ENCODE measurements around the gene GYPC. TPM values are rescaled to one million over a fixed set of nuclear protein-coding genes. Genes with fewer than 3 reads are reported as not detected.

GYPC gene
- polyA plus RNA-seq: not detected in 3 replicates
- polyA plus RNA-seq (2011; ENCODE audit: low read depth): not detected
- polyA plus RNA-seq (2011; cell fraction: cytosol; rRNA removed): 0.05 TPM in 1 of 2 replicates, not detected in the other
- polyA plus RNA-seq (2011; cell fraction: nucleus; rRNA removed): not detected in 2 replicates
- not detected in 2 replicates for polyA plus RNA-seq (2012; ENCODE audit: low replicate concordance)
- 0.49 TPM in 1 of 3 replicates, not detected in the others for polyA minus RNA-seq
- not detected for polyA minus RNA-seq (2011; cell fraction: cytosol; rRNA and poly(A)+ RNA removed)
- polyA minus RNA-seq (2011; cell fraction: nucleus; rRNA and poly(A)+ RNA removed): not detected in 2 replicates

GRCh38 chr2:126655500-126656430 is at the start of gene GYPC:
TSS of gene GYPC (plus strand) at chr2:126656158. CDS start at chr2:126656264, 106 bp downstream.
- H3K4me1 ChIP-seq (ENCODE audit: control insufficient read depth, extremely low read depth, insufficient read depth, low read length): no peaks in the 10 kb centered on the region

GRCh38 chr2:126614524-126615227 is 41.3 kb upstream of the GYPC start:
- Histone ChIP-seq H3K9me3 (ENCODE audit: control insufficient read depth, low read depth, low read length) (peaks cover 2% of the 10 kb centered on the region), H2AFZ (ENCODE audit: control insufficient read depth, low read length) (no peak overlapping the region), H3K4me3 (ENCODE audit: control insufficient read depth in 2 of 3, extremely low read depth in 1 of 3, insufficient read depth in 2 of 3, low read depth in 1 of 3, low read length in 3 of 3) (no peak overlapping the region), H3K9me1 (ENCODE audit: control insufficient read depth, extremely low read depth, insufficient read depth, low read length) (no peaks in the 10 kb centered on the region), H3K9ac (ENCODE audit: control insufficient read depth, extremely low read depth, insufficient read depth, low read length) (no peak overlapping the region), H3K4me2 (ENCODE audit: control insufficient read depth, extremely low read depth, insufficient read depth, low read depth, low read length) (no peak overlapping the region), H3K79me2 (ENCODE audit: control insufficient read depth, insufficient read depth, low read length) (no peaks in the 10 kb centered on the region), H3K27me3 (ENCODE audit: control insufficient read depth, extremely low read depth, insufficient read depth, low read length) (no peaks in the 10 kb centered on the region), H3K36me3 (ENCODE audit: control insufficient read depth in 2 of 2, extremely low read depth in 1 of 2, insufficient read depth in 2 of 2, low read length in 2 of 2) (no peaks in the 10 kb centered on the region), H3K27ac (ENCODE audit: control insufficient read depth, insufficient read depth, low read length) (no peak overlapping the region), H3K4me1 (ENCODE audit: control insufficient read depth, extremely low read depth, insufficient read depth, low read length) (no peaks in the 10 kb centered on the region), H4K20me1 (ENCODE audit: control insufficient read depth, extremely low read depth, insufficient read depth, low read length) (no peaks in the 10 kb centered on the region)
- FAIRE-seq (no peak), DNase-seq (ENCODE audit: low read depth, low spot score) (no peak)
- dilution Hi-C loops (cut with MboI; ENCODE audit: extremely low pct_ligation_motif_present, low sequenced_read_pairs): no loop called here
- TF ChIP-seq CTCF (optimal IDR thresholded peaks at IDR 0.05 in 1 of 3, IDR thresholded peaks at IDR 0.05 in 1 of 3, conservative IDR thresholded peaks at IDR 0.05 in 1 of 3; ENCODE audit: extremely low read depth in 1 of 3, insufficient read depth in 2 of 3, low read length in 3 of 3) (no peak), EZH2 (IDR thresholded peaks at IDR 0.05; ENCODE audit: low read length) (no peak)

More at GRCh38 chr2:126655500-126656430, at the start of gene GYPC:
- no peak for DNase-seq (ENCODE audit: low read depth, low spot score)
- Histone ChIP-seq H3K9me1 (ENCODE audit: control insufficient read depth, extremely low read depth, insufficient read depth, low read length) (no peaks in the 10 kb centered on the region), H3K27me3 (ENCODE audit: control insufficient read depth, extremely low read depth, insufficient read depth, low read length) (peaks cover 8% of the 10 kb centered on the region), H3K4me3 (ENCODE audit: control insufficient read depth in 2 of 3, extremely low read depth in 1 of 3, insufficient read depth in 2 of 3, low read depth in 1 of 3, low read length in 3 of 3) (no peak within 1 kb of the TSS), H3K36me3 (ENCODE audit: control insufficient read depth in 2 of 2, extremely low read depth in 1 of 2, insufficient read depth in 2 of 2, low read length in 2 of 2) (no peaks in the 10 kb centered on the region), H3K9me3 (ENCODE audit: control insufficient read depth, low read depth, low read length) (no peaks in the 10 kb centered on the region), H2AFZ (ENCODE audit: control insufficient read depth, low read length) (no peak within 1 kb of the TSS), H3K27ac (ENCODE audit: control insufficient read depth, insufficient read depth, low read length) (no peak within 1 kb of the TSS), H3K79me2 (ENCODE audit: control insufficient read depth, insufficient read depth, low read length) (no peaks in the 10 kb centered on the region), H3K9ac (ENCODE audit: control insufficient read depth, extremely low read depth, insufficient read depth, low read length) (no peak within 1 kb of the TSS), H4K20me1 (ENCODE audit: control insufficient read depth, extremely low read depth, insufficient read depth, low read length) (no peaks in the 10 kb centered on the region), H3K4me2 (ENCODE audit: control insufficient read depth, extremely low read depth, insufficient read depth, low read depth, low read length) (peak within 1 kb of the TSS; percentile 16)
- dilution Hi-C loops (cut with MboI; ENCODE audit: extremely low pct_ligation_motif_present, low sequenced_read_pairs): no loop called here
- FAIRE-seq: no peak
- no peak for TF ChIP-seq CTCF (optimal IDR thresholded peaks at IDR 0.05 in 1 of 3, IDR thresholded peaks at IDR 0.05 in 1 of 3, conservative IDR thresholded peaks at IDR 0.05 in 1 of 3; ENCODE audit: extremely low read depth in 1 of 3, insufficient read depth in 2 of 3, low read length in 3 of 3)
- no peak for TF ChIP-seq EZH2 (IDR thresholded peaks at IDR 0.05; ENCODE audit: low read length)

Data from keratinocyte (primary cell).